ENCODE data around the gene ZNF385B.

ZNF385B gene

DNA sequence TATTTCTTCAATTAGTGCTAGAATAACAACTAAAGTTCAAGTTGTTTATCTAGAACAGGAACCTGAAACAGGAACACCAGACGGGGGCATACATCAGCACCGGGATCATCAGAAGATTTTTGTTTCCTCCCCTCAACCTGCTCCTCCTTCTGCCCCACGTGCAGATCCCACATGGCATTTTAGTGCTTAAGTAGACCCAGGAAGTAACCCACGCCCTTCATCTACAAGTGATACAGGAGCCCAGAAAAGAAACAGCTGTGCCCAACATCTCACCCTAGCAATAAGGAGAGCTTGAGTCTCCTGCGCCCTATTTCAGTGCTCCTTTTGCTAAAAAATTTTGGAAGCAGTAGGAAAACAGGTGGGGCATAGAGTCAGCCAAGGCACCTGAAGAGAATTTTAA is 5.2 kb downstream of the ZNF385B start:
- no peak for DNase-seq (ENCODE audit: low read depth)

DNA sequence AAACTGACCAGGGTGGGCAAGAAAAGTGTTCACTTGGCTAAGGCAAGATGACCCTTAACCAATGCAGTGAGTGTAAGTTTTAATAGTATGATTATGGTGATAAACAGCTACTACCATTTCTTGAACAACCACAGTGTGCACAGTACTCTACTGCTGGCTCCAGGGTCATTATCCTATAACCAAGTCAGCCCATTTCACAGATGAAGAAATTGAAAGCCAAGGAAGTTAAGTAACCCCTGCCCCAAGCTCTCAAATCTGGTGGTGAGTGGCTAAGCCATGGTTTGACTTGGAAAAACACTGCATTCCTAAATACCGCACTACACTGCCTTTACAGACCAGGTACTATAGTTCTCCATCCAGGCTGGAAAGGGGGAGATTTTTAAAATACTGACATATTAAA is 5.7 kb downstream of the ZNF385B start:
- DNase-seq (ENCODE audit: low read depth) = no peak

DNA sequence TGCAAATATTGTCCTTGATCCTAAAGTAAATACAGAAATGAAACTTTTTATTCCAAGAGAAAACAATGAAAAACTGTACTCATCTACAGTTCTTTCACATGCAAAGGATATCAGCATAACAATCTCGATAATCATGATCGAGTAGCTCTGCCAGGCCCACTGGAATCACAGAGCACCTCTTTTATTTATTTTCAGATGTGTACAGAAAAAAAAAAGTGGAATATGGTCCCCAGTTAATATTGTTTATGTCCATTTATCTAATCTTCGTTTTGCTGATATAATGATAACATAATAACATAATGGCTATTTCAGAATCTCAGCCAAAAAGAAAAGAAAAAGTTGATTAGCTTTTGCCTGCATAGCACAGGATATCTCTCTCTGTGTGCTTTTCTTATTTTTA is 6.5 kb downstream of the ZNF385B start:
- no peak for DNase-seq (ENCODE audit: low read depth)

- no peak for DNase-seq (ENCODE audit: low read depth)
These were observed 8.3 kb downstream of the ZNF385B start for GRCh38 chr2:179853108-179853507.

- no peak for DNase-seq (ENCODE audit: low read depth)
These were observed 11.2 kb downstream of the ZNF385B start for GRCh38 chr2:179850188-179850587.

- DNase-seq (ENCODE audit: low read depth) = no peak
These were observed 11.7 kb downstream of the ZNF385B start for GRCh38 chr2:179849719-179850118.

- no peak for DNase-seq (ENCODE audit: low read depth)
These were observed 17.9 kb downstream of the ZNF385B start for GRCh38 chr2:179843541-179843940.

- DNase-seq (ENCODE audit: low read depth) = no peak
These were observed 18.8 kb downstream of the ZNF385B start for GRCh38 chr2:179842498-179843153.

DNA sequence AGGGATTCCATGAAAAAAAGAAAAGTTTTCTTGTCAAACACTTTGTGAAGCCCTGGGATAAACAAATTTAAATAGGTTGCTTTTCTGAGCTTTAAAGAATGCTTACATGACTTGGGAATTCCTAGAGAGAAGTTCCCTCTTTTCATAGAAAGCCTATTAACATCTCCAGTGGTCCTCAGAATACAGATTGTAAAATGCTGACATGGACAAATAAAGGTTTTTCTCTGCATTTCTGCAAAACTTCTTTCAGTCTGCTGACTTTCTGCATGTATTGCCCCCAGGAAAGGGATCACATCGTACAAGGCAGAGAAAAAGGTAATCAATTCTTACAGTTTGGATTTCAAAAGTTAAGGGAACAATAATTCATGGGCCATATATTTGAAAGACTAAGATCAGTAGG is 20.6 kb downstream of the ZNF385B start:
- no peak for DNase-seq (ENCODE audit: low read depth)

GRCh38 chr2:179837408-179837807 is 24.0 kb downstream of the ZNF385B start:
- no peak for DNase-seq (ENCODE audit: low read depth)

DNA sequence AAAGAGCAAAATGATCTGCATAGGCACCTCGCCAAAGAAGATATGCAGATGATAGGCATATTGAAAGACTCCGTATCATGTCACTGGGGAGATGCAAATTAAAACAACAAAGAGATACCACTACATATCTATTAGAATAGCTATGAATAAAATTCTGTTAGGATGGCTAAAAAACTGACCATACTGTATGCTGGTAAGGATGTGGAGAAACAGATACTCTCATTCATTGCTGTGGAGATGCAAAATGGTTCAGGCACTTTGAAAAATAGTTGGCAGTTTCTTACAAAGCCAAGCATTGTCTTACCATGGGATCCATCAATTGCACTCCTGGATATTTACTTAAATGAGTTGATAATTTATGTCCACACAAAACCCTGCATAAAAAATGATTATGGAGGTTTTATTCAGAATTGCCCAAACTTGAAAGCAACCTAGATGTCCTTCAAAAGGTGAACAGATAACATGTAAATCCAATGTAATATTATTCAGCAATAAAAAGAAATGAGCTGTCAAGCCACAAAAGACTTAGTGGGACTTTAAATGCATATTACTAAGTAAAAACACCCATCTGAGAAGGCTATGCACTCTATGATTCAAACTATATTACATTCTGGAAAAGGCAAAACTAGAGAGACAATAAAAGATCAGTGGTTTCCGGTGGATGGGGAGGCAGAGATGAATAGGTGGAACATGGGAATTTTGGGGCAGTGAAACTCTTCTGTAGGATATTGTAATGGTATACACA is 31.2 kb downstream of the ZNF385B start:
- DNase-seq (ENCODE audit: low read depth) = no peak

GRCh38 chr2:179826297-179826696 is 35.1 kb downstream of the ZNF385B start:
- DNase-seq (ENCODE audit: low read depth) = no peak

DNA sequence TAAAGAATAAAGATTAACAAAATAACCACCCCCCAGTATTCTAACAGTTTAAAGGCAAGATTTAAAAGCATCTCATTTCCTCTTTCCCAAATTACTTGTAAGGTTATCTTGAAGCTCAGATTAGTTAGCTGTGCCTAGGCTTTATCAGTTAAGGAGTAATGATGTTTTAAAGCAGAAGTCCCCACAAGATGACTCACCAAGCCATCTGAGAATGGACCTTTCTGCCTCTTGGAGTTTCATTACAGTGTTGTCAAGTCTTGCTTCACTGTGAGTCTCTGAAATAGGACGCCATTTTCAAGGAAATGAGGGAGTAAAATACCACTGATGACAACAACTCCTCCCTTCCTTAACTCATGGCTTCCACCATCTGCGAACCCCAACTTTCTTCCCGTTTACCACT is 35.9 kb downstream of the ZNF385B start:
- DNase-seq (ENCODE audit: low read depth) = no peak

DNA sequence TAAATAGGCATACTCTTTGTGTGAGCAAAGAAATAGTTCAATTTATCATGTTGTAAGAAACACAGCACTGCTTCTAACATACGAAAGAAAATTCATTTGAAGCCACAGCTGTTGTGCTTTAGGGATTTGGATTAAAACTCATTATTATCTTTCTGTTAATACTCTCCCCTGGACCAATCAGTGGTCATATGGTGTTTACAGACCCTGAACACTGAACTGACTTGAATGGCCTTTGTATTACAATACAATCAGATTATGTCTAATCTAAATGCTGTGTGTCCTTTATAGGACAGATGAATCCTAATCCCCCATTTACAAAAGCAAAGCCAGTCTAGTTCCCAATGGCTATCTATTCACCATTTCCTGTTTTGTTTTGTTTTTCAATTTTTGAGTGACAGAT is 36.5 kb downstream of the ZNF385B start:
- no peak for DNase-seq (ENCODE audit: low read depth)

- no peak for DNase-seq (ENCODE audit: low read depth)
These were observed 38.9 kb downstream of the ZNF385B start for GRCh38 chr2:179822540-179822939.

DNA sequence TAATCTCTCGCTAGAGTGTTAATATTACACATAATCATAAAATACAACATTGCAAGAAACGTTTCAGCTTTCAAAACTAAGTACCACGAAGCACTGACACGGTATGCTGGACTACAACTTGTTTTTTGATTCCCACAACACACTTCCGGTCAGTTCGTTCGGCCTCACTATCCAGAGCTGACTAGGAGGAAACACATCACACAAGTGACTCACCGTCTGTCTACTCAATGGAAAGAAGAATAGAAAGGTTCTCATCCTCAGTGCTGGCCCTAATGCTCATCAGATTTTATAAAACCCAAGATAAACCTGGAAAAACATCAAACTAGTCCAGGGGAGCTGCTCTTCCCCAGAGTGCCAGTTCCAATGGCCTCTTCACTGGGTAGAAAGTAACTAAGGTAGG is 42.9 kb downstream of the ZNF385B start:
- no peak for DNase-seq (ENCODE audit: low read depth)

GRCh38 chr2:179817181-179817841 is 44.1 kb downstream of the ZNF385B start:
- no peak for DNase-seq (ENCODE audit: low read depth)

DNA sequence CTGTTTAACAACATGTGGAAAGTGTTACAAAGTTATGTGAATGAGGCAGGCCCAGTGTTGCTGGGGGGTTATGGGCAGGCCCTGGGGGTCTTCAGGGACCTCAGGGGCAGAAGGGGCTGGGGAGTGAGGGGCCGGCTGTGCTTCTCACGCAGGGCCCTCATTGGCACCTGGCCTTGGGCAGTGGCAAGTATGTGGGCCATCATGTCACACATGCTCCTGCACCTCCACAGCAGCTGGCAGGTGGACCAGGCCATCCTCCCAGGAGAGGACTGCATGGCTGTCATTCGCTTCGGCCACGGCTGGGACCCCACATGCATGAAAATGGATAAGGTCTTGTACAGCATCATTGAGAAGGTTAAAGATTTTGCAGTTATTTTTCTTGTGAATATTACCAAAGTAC is 47.4 kb downstream of the ZNF385B start:
- DNase-seq (ENCODE audit: low read depth) = no peak

- no peak for DNase-seq (ENCODE audit: low read depth)
These were observed 48.9 kb downstream of the ZNF385B start for GRCh38 chr2:179812501-179812900.

DNA sequence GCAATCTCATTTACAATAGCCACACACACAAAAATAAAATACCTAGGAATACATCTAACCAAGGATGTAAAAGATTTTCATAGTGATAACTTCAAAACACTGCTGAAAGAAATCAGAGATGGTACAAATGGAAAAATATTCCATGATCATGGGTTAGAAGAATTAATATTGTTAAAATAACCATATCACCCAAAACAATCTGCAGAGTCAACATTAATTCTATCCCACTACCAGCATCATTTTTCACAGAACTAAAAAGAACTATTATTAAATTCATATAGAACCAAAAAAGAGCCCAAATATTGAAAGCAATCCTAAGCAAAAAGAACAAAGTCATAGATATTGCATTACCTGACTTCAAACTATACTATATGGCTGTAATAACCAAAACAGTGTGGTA is 50.4 kb downstream of the ZNF385B start:
- no peak for DNase-seq (ENCODE audit: low read depth)

GRCh38 chr2:179809606-179810005 is 51.8 kb downstream of the ZNF385B start:
- DNase-seq (ENCODE audit: low read depth) = no peak

- no peak for DNase-seq (ENCODE audit: low read depth)
These were observed 56.4 kb downstream of the ZNF385B start for GRCh38 chr2:179805001-179805400.

- no peak for DNase-seq (ENCODE audit: low read depth)
These were observed 57.2 kb downstream of the ZNF385B start for GRCh38 chr2:179804206-179804605.

All from T follicular helper cell (primary cell).